Esophagus muscularis mucosa (tissue), 4 donors: ENCODE measurements around the gene PHOSPHO2.

Experiments
- EP300 ChIP-seq: sonication (generic); formaldehyde crosslinking; IDR thresholded peaks from one replicate; pipeline ENCODE4 v1.6.1; 2017; ENCODE audit warnings: antibody characterized with exemption
- POLR2A ChIP-seq: fragments of 450-650 bp; IDR thresholded peaks from one replicate; pipeline ENCODE4 v1.6.1; 2017; ENCODE audit warnings: antibody characterized with exemption, moderate library complexity, mild to moderate bottlenecking, low read depth
- POLR2AphosphoS5 ChIP-seq, 2 donors: sonication (generic); formaldehyde crosslinking; IDR thresholded peaks; one replicate each; pipeline ENCODE4 v1.6.1; 2017; ENCODE audit warnings: antibody characterized with exemption in 2 of 2
- TF ChIP-seq, protein P1 (sequence below), 3 experiments: fragments of 200-600 bp in 2 of 3; fragments of 450-650 bp in 1 of 3; sonication (generic) in 2 of 3; IDR thresholded peaks; one replicate each; pipeline ENCODE4 v1.5.1; 2017 to 2019; ENCODE audit warnings: antibody characterized with exemption in 3 of 3, mild to moderate bottlenecking in 2 of 3, moderate library complexity in 1 of 3

DNA sequence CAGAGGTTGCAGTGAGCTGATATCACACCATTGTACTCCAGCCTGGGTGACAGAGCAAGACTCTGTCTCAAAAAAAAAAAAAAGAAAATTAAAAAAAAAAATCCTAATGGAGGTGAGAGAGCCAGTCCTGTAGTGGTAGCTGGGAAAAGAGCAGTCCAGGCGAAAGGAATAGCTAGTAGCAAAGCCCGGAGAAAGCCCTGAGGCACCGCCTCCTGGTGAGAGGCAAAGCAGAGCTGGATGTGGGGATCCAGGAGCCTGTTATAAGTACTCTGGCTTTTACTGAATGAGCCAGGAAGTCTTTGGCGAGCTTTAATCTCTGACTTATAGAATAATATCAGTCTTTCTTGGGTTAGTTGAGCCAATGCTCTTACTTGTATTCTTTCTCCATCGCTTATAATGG is 32.8 kb downstream of the PHOSPHO2 start:
- no peak for TF ChIP-seq POLR2A
- TF ChIP-seq, protein P1, sequence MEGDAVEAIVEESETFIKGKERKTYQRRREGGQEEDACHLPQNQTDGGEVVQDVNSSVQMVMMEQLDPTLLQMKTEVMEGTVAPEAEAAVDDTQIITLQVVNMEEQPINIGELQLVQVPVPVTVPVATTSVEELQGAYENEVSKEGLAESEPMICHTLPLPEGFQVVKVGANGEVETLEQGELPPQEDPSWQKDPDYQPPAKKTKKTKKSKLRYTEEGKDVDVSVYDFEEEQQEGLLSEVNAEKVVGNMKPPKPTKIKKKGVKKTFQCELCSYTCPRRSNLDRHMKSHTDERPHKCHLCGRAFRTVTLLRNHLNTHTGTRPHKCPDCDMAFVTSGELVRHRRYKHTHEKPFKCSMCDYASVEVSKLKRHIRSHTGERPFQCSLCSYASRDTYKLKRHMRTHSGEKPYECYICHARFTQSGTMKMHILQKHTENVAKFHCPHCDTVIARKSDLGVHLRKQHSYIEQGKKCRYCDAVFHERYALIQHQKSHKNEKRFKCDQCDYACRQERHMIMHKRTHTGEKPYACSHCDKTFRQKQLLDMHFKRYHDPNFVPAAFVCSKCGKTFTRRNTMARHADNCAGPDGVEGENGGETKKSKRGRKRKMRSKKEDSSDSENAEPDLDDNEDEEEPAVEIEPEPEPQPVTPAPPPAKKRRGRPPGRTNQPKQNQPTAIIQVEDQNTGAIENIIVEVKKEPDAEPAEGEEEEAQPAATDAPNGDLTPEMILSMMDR (IDR thresholded peaks at IDR 0.05): no peak
- no peak for TF ChIP-seq POLR2AphosphoS5 (IDR thresholded peaks at IDR 0.05)
- no peak for TF ChIP-seq EP300
